Measurements from ENCODE around the gene FAM83F. TPM values are rescaled to one million over a fixed set of nuclear protein-coding genes. Genes with fewer than 3 reads are reported as not detected.
A peak's percentile ranks its signal among the peaks of the same experiment; 100 is the strongest.

Gene FAM83F
- total and polyA plus RNA-seq, 3 experiments from 2014 or later = 0.01 to 0.51 (median 0.33) TPM

GRCh38 chr22:40088818-40089217, 94.1 kb downstream of the FAM83F start:
- peak overlapping the region in 1 of 8 donors; percentile 27 for H3K27ac Mint-ChIP-seq
- H3K27me3 ChIP-seq (ENCODE audit: insufficient read depth, low read length, poor library complexity, severe bottlenecking) = no peaks in the 10 kb centered on the region
- no peaks in the 10 kb centered on the region for H3K9me3 Mint-ChIP-seq
- H3K4me1 ChIP-seq (ENCODE audit: insufficient read depth, low read length) = peaks cover 60% of the 10 kb centered on the region
- DNase-seq = no peak
- peaks cover 0 to 4% (median 3%) of the 10 kb centered on the region in 3 donors for H3K36me3 Mint-ChIP-seq
- no peak overlapping the region for H3K27ac ChIP-seq (ENCODE audit: low read depth, low read length)
- ChIA-PET POLR2A (no interaction called here), CTCF (interaction anchor here (1.6 kb wide), 1 partner anchor 259 kb away, joined by 4 read pairs; no protein-coding TSS in a partner anchor)
- peaks cover 56 to 81% (median 64%) of the 10 kb centered on the region in 3 donors for H3K4me1 Mint-ChIP-seq
- no peak overlapping the region for H3K4me3 Mint-ChIP-seq
- H3K36me3 ChIP-seq (ENCODE audit: insufficient read depth, low read length) = no peaks in the 10 kb centered on the region
- H3K4me3 ChIP-seq (ENCODE audit: low read length) = no peak overlapping the region
- H3K9me3 ChIP-seq (ENCODE audit: low read length) = no peaks in the 10 kb centered on the region
- no peaks in the 10 kb centered on the region for H3K27me3 Mint-ChIP-seq

Other genes with a start within 250 kb of the FAM83F start
- under 1 TPM; 0.16 to 0.35 TPM for gene ENTHD1, start 101.2 kb upstream of the FAM83F start, total RNA-seq
- 0.16 TPM for gene ENTHD1, start 101.2 kb upstream of the FAM83F start, polyA plus RNA-seq
- gene GRAP2, start 93.9 kb upstream of the FAM83F start, total RNA-seq = 10 to 100 TPM; 41.8 to 53.2 TPM
- gene GRAP2, start 93.9 kb upstream of the FAM83F start, polyA plus RNA-seq = 103 TPM
- 1 to 10 TPM; 1.4 to 2.0 TPM for gene TMA7B, start 34.6 kb upstream of the FAM83F start, total RNA-seq
- gene TMA7B, start 34.6 kb upstream of the FAM83F start, polyA plus RNA-seq = 3.0 TPM
- 10 to 100 TPM; 32.8 to 37.8 TPM for gene TNRC6B, start 183.0 kb downstream of the FAM83F start, total RNA-seq
- gene TNRC6B, start 183.0 kb downstream of the FAM83F start, polyA plus RNA-seq = 109 TPM

Measured in CD8-positive, alpha-beta memory T cell (primary cell).